ENCODE measurements around the gene ANTXR2. TPM values are rescaled to one million over a fixed set of nuclear protein-coding genes. Genes with fewer than 3 reads are reported as not detected.
A peak's percentile ranks its signal among the peaks of the same experiment; 100 is the strongest.

The ANTXR2 gene
- total and polyA plus RNA-seq, 9 of the 15 experiments (the other 6 are each of a cell fraction or from before 2014, with no cell fraction given) = 10.1 to 83.8 (median 60.3) TPM

DNA sequence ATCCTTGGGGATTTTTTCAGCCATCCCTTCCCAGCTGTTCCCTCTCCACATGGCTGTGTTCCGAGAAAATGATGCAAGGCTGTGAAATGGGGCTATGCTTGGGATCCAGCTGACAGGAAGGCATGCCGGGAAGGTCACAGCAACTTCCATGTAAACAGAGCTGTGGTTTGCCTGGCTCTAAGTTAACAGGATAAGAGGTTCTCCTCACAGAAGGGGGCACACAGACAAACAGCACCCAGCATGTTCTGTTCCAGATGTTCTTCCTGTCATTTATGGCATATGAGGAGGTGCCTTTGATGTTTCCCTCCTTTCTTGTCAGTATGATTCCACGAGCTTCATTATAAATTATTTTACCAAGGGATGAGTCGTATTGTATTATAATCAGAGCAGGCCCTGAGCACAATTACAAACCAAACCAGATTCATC is 220.7 kb downstream of the ANTXR2 start (continued):
- TF ChIP-seq, protein P1, sequence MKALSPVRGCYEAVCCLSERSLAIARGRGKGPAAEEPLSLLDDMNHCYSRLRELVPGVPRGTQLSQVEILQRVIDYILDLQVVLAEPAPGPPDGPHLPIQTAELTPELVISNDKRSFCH (CRISPR knock-in tag; IDR thresholded peaks at IDR 0.05) = no peak
- TF ChIP-seq, protein P1 (tag; IDR thresholded peaks at IDR 0.05) = peak; percentile 38; the same call in 1 of the 2 replicates
- TF ChIP-seq SETDB1 (IDR thresholded peaks at IDR 0.05; ENCODE audit: low read length) (no peak), MECOM (CRISPR knock-in tag; IDR thresholded peaks at IDR 0.05) (peak; percentile 72; the same call in 1 of the 2 replicates), POLR2H (tag; IDR thresholded peaks at IDR 0.05; ENCODE audit: low read depth) (peak; percentile 64), ETV1 (tag; conservative IDR thresholded peaks at IDR 0.05; ENCODE audit: low read depth) (peak; percentile 72; the same call in 1 of the 2 replicates), ZNF589 (CRISPR knock-in tag; IDR thresholded peaks at IDR 0.05; ENCODE audit: low read depth) (peak; percentile 97), FOXA3 (CRISPR knock-in tag; conservative IDR thresholded peaks at IDR 0.05 in 1 of 2, IDR thresholded peaks at IDR 0.05 in 1 of 2) (peak in 1 of 2 experiments; percentile 44; a peak in 2 of 4 replicates), JUN (IDR thresholded peaks at IDR 0.05; ENCODE audit: borderline replicate concordance, low read depth, low read length) (peak; percentile 7; the same call in 1 of the 2 replicates), JUN (CRISPR knock-in tag; IDR thresholded peaks at IDR 0.05; ENCODE audit: borderline replicate concordance) (no peak), HDAC3 (IDR thresholded peaks at IDR 0.05; ENCODE audit: borderline replicate concordance, partially characterized antibody) (peak; percentile 23), CXXC5 (CRISPR knock-in tag; IDR thresholded peaks at IDR 0.05) (peak; percentile 76), BHLHE40 (IDR thresholded peaks at IDR 0.05; ENCODE audit: low read length) (no peak), GTF2E2 (tag; IDR thresholded peaks at IDR 0.05) (peak; percentile 70; the same call in 1 of the 2 replicates), CEBPG (CRISPR knock-in tag; IDR thresholded peaks at IDR 0.05) (peak; percentile 95), CEBPG (tag; conservative IDR thresholded peaks at IDR 0.05 in 1 of 2, IDR thresholded peaks at IDR 0.05 in 1 of 2) (peak; percentile 51 to 98; a peak in 3 of 4 replicates), SMAD4 (CRISPR knock-in tag; conservative IDR thresholded peaks at IDR 0.05) (peak; percentile 88), NCOR1 (IDR thresholded peaks at IDR 0.05) (no peak), JUND (IDR thresholded peaks at IDR 0.05; ENCODE audit: borderline replicate concordance, low read depth, low read length) (peak; percentile 62), JUND (tag; IDR thresholded peaks at IDR 0.05; ENCODE audit: borderline replicate concordance, low read depth, low read length) (no peak; the same call in 2 of the 3 replicates), SMARCA4 (IDR thresholded peaks at IDR 0.05) (peak; percentile 40; the same call in 1 of the 2 replicates)
- TF ChIP-seq, protein P2, sequence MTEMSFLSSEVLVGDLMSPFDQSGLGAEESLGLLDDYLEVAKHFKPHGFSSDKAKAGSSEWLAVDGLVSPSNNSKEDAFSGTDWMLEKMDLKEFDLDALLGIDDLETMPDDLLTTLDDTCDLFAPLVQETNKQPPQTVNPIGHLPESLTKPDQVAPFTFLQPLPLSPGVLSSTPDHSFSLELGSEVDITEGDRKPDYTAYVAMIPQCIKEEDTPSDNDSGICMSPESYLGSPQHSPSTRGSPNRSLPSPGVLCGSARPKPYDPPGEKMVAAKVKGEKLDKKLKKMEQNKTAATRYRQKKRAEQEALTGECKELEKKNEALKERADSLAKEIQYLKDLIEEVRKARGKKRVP (CRISPR knock-in tag; IDR thresholded peaks at IDR 0.05) = peak; percentile 85
- TF ChIP-seq, protein P3, sequence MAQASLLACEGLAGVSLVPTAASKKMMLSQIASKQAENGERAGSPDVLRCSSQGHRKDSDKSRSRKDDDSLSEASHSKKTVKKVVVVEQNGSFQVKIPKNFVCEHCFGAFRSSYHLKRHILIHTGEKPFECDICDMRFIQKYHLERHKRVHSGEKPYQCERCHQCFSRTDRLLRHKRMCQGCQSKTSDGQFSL (CRISPR knock-in tag; IDR thresholded peaks at IDR 0.05) = no peak
- TF ChIP-seq, protein P3 (tag; IDR thresholded peaks at IDR 0.05) = peak in 1 of 2 experiments; percentile 34; a peak in 1 of 4 replicates
- TF ChIP-seq, protein P4, sequence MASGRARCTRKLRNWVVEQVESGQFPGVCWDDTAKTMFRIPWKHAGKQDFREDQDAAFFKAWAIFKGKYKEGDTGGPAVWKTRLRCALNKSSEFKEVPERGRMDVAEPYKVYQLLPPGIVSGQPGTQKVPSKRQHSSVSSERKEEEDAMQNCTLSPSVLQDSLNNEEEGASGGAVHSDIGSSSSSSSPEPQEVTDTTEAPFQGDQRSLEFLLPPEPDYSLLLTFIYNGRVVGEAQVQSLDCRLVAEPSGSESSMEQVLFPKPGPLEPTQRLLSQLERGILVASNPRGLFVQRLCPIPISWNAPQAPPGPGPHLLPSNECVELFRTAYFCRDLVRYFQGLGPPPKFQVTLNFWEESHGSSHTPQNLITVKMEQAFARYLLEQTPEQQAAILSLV (tag; IDR thresholded peaks at IDR 0.05) = peak; percentile 37; the same call in 1 of the 2 replicates
- TF ChIP-seq, protein P5, sequence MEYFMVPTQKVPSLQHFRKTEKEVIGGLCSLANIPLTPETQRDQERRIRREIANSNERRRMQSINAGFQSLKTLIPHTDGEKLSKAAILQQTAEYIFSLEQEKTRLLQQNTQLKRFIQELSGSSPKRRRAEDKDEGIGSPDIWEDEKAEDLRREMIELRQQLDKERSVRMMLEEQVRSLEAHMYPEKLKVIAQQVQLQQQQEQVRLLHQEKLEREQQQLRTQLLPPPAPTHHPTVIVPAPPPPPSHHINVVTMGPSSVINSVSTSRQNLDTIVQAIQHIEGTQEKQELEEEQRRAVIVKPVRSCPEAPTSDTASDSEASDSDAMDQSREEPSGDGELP (CRISPR knock-in tag; IDR thresholded peaks at IDR 0.05; ENCODE audit: borderline replicate concordance) = peak; percentile 91

All from K562 (cell line).